CD4-positive, alpha-beta T cell treated with Interleukin-6 at 100 ng/mL for 8 hours (primary cell): ENCODE data around the gene AHDC1.
"Not testable (repeated sequence)": the region's sequence is repeated elsewhere in the genome, so short reads cannot be mapped to it uniquely, and the experiment has no call there.

Source experiments
- DNase-seq: peaks from one replicate; pipeline ENCODE4 v3.0.0-alpha.2; 2020; ENCODE audit warnings: mixed read lengths, low spot score

AHDC1 gene

DNA sequence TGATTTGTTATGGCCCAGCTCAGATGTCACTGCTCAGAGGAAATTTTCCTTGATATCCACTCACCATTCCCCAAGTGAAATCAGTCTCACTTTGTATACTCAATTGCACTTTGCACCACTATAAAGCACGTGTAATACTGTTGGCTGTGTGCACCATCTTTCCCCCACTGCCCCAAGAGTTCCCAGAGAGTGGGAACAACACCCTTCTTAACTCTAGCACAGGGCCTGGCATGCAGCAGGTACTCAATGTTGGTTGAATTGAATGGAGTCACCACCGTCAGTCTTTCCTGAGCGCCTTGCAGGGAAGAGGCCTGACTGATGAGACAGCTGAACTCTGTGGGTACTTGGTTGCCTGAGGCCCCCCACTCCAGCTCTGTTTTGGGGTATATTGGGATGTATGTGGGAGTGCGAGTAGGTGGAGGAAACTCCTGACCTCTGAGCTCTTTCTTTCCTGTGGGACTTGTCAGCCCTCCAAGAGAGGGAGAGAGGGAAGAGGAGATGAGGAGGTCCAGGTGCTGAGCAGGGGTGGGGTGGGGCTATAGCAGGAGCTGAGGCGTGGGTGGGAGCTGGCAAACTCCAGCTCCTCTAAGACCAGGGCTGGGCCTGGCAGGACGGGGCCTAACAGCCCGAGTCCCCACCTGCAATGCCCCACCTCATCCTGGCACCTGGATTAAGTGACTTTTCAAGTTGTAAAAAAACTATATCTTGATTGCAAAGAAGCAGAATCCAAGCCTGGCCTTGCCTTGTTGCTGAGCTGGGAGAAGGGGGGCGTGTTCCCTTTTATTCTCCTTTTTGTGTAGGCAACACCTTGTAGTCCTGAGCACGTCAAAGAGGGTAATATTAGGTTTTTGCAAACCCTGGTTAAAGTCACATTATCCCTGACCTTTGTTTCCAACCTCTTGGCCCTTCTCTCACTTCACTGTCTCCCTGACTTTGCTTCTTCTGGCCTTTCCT, 94.5 kb downstream of the AHDC1 start:
- DNase-seq: no peak

DNA sequence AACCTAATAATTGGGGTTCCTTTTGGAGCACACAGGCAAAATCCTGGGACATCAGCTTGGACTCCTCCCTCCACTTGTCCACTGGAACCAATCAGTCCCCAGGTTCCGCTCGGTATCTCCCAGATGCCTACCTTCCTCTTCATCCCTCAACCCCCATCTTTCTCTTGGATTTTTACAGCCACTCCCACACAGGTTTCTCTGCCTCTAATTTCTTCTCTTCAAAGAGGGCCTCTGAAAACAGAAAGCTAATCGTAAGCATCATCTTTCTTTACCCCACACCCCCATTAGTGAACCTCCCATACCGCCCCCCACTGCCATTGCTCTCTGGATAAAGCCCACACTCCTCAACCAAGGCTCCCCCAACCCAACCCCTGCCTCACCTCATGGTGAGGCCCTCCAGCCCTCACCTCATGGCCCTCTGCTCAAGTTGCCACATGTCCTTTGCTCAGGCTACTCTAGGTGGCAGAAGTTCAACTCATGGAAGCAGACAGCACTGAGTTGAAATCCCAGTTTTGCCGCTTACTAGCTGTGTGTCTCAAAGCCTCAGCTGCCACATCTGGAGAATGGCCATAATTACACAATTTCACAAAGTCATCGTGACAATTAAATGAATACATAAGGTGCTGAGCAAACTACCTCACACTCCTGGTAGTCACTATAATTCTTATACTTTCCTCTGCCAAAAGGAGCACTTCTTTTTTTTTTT, 95.8 kb downstream of the AHDC1 start:
- no peak for DNase-seq

DNA sequence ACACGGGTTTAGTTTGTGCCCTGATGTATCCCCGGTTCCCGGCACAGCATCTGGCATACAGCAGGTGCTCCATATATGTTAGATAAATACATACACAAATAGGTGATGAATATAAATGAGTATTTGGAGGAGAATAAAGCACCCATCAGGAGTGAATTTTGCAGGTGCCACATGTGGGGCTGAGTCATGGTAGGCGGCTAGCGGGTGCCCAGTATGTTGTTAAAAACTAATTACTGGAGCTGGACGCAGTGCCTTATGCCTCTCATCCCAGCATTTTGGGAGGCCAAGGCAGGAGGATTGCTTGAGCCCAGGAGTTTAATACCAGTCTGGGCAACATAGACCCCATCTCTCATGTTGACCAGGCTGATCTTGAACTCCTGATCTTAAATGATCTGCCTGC, 97.2 kb downstream of the AHDC1 start:
- no peak for DNase-seq

DNA sequence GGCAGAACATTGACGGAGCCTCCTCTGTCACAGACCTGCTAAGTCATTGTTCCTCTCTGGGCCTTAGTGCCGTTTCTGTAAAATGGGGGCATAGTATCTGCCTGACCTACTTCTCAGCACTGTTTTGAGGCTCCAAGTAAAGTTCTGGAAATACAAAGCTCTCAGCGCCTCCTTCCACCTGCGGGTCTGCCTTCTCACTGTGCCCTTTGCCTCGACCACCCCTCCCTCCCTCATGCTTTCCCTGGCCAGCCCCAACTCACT, 98.6 kb downstream of the AHDC1 start:
- no peak for DNase-seq

DNA sequence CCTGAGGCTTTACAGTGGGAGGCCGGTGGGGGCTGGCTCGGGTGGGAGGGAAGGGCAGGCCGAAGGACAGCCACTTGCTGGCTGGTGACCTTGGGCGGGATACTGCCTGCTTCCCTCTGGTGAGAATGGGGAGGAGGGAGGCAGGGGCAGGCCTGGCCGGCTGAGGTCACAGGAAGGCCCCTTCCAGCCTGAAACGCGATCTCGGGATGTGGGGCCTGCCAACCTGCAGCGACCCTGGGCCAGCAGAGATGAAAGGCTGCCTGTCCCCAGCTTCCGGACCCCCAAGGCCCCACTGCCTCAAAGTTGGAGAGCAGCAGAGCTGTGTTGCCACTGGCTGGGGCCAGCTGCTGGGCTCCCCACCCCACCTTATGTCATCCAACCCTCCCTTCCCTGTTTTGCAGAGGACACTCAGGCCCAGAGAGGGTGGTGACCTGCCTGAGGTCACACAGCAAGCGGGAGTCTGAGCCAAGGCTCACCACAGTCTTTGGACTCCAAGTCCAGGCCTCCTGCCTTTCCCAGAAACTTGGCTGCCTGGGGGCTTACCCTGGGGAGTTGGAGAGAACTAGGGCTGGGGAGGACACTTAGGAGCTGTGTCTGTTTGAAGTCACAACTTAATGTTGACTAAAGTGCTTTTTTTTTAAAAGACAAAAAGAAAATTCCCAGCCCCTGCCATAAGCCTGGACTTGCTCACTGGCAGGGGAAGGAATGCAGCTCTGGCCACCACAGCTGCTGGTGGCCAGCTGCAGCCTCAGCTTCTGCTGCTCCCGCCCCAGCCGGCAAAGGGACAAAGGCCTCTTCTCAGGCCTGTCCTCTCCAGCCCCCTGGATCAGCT, 99.1 kb downstream of the AHDC1 start:
- no peak for DNase-seq

DNA sequence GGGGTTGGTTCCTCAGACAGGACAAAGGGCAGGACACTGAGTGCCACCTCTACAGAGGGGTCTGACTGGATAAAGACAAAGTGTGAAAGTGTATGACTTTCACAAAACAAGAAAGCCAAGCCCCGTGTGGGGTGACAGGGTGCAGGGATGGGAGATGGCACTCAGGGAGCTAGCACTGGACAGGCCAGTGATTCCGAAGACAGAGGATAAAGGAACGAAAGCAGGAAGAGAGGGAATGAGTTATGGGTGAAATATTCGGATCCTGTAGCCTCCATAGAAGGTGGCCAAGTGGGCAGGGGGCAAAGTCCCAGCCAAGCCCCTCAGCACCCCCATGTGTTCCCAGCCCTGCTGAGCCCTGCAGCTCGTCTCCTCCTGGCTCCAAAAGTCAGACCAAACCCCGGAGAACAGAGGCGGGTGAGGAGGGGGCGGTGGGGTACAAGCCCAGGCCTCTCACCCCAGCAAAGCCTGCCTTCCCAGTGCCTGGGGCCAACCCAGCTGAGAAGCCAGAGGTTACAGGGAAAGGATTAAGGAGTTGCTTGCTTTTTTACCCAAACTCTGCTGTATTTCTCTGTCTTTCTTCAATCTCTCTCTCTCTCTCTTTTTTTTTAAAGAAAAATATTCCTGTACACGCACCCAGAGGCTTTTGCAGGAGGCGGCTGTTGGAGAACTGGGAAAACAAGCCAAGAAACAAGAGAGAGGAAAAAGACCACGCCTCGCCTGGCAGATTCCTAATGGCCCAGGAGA, 99.9 kb downstream of the AHDC1 start:
- no peak for DNase-seq

DNA sequence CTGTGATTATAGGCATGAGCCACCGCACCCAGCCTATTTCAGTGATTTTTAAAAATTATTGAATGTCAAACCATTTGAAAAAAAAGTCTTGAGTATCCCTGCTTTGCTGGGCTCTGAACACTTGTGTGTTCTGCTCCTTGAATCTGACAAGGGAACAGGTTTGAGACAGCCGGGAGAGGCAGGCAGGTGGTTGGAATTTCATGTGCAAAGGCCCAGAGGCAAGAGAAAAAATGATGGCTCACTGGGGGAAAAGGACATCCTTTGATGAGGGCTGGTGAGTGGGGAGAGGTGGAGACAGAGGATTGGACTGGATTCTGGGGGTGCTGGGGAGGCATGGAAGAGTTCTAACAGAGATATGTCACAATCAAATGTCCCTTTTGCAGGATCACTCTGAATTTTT, 100.9 kb downstream of the AHDC1 start:
- DNase-seq: no peak

DNA sequence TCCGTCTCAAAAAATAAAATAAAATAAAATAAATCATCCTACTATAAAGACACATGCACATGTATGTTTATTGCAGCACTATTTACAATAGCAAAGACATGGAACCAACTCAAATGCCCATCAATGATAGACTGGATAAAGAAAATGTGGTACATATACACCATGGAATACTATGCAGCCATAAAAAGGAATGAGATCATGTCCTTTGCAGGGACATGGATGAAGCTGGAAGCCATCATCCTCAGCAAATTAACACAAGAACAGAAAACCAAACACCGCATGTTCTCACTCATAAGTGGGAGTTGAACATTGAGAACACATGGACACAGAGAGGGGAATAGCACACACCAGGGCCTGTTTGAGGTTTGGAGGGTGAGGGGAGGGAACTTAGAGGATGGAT, 102.8 kb downstream of the AHDC1 start:
- not testable (repeated sequence) for DNase-seq

DNA sequence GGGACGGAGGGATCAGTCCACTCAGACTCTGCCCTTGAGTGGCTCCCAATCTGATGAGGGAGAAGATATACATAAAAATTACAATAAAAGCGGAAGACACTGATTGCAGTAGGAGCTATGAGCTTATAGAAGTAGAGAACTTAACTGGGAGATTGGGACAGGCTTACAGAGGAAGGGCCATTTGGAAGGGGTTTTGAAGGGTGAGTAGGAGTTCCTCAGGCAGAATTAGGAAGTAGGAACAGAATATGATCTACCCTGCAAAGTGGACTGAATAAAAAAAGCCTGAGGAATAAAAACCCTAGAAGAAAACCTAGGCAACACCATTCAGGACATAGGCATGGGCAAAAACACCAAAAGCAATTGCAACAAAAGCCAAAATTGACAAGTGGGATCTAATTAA, 104.8 kb downstream of the AHDC1 start:
- DNase-seq: no peak

DNA sequence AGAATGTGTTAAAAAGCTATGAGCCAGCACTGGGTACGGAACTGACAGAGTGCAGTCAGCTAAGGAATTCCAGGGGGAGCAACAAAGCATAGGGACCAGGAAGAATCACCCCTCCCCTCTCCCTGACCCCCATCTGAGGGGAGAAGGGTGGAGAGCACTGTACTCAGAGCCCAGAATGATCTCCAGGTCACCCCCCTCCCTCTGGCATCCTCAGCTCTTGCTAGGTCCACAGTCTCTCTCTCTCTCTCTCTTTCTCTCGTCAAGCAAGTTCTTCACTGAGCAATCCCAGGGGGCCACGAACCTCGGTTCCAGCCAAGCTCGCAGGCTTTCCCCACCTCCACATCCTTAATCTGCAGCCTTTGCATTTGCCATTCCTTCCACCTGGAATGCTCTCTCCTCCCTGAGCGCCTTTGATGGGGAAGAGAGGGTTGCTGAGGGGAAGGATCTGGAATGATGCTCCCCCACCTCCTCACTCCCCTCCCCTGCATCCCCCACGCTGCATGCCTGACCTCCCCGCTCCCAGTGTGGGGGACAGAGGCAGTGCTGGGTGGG, 107.3 kb downstream of the AHDC1 start:
- DNase-seq: no peak

DNA sequence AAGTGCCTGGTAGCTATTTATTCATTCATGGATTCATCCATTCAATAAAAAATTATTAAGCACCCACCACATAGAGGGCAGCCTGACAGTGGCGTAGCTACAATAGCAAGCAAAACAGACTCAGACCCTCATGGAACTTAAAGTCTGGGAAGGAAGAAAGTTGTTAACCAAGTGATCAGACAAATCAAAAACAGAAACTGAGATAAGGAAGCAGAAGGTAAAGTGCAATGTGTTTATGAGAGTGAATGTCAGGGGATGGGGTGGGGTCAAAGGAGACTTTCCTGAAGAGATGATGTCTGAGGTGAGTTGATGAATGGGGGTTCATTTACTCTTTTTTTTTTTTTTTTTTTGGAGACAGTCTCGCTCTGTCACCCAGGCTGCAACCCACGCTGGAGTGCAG, 111.1 kb downstream of the AHDC1 start:
- DNase-seq: no peak

DNA sequence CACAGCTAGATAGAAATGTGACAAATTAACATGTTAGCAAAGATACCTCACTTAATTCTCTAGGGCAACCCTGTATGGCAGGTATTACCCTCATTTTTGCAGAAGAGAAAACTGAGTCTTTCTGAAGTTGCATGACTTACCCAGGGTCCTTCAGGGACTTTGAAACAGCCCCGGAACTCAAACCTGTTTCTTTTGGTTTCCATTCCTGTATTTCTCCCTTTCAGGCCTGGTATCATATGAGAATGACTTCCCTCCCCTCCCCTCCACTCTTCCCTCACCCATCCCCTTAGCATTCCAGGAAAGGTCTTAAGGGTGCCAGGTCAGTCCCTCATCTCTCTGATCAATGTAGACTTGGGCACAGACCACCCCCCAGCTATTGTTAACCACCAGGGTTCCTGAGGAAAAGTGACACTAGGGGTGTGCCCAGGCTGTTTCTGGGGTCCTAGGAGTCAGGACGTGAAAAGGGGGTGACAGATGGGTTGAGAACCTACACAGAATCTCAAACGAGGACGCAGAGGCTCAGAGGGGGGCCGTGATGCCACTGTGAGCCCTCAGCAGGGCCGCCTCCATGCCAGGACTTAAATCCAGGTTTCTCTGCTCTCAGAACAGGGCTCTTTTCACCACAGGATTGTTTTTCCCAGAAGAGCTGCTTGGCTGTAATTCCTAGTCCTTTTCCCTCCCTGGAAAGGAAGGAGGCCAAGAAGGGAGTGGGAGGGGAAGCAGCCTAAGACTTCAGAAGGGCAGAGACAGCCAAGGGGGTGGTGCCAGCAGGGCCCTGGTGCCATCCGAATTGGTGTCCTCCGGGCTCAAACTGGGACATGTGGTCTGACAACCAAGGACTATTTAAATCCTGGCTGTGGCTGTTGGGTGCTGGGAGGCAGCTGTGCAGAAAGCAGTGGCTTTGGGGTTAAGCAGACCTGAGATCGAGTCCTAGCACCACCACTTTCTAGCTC, 111.9 kb downstream of the AHDC1 start:
- no peak for DNase-seq

DNA sequence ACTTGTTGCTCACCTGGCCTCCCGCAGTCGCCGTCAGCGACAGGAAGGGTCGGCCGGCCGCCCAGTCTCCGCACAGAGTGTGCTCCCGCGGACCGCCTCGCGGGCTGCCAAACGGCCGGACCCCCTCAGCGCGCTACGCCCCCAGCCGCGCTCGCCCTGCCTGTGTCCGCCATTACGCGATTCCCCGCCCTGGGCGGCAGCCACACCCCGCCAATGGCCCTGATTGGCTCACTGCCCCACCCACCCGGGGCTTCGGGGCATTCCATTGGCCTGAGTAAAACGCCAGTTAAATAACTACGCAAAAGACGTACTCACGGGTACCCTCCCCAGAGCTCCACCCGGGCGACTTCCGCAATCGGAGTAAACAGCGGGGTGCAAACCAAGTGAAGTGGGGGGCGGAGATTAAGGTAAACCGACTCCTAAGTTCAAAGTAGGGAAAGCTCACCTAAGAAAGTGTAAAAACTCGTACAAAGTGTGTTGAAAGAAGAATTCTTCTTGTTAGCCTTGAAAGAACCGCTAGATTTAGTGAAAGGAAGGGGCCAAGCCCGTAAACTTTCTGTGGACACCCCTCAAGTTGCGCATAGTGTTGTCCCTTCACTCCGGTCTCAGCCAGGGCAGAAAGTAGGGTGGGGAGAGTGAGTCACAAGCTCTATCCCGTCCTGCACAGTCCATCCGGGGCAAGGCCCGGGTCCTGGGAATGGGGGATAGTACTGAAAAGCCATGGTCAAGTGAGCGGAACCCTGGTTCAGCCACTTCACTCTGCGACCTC, 113.8 kb downstream of the AHDC1 start, which contains the start of gene WASF2:
Gene WASF2 (minus strand): TSS at position 195 of the 769 bp plus-strand sequence. CDS start 61,277 bp downstream, outside the sequence.
- peak; percentile 96 for DNase-seq

DNA sequence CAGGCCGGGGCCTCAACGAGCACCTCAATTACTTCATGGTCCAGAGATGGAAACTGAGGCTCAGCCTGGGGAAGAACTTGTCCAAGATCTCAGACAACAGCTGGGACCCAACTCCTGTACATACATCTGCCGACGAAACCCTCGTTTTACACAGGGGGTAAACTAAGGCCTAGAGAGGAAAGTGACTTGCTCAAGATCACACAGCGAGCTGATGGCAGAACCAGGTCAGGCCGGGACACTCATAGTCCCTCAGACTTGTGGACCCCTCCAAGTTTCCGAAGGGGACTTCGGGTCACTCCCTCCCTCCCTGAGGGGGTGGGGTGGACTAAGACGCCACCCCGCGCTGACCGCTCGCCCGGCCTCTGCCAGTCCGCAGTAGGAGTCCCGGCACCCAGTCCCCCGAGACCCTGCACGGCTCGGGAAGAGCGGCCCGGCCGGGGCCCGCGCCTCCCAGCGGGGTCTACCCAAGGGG, 114.4 kb downstream of the AHDC1 start:
- peak; percentile 9 for DNase-seq

DNA sequence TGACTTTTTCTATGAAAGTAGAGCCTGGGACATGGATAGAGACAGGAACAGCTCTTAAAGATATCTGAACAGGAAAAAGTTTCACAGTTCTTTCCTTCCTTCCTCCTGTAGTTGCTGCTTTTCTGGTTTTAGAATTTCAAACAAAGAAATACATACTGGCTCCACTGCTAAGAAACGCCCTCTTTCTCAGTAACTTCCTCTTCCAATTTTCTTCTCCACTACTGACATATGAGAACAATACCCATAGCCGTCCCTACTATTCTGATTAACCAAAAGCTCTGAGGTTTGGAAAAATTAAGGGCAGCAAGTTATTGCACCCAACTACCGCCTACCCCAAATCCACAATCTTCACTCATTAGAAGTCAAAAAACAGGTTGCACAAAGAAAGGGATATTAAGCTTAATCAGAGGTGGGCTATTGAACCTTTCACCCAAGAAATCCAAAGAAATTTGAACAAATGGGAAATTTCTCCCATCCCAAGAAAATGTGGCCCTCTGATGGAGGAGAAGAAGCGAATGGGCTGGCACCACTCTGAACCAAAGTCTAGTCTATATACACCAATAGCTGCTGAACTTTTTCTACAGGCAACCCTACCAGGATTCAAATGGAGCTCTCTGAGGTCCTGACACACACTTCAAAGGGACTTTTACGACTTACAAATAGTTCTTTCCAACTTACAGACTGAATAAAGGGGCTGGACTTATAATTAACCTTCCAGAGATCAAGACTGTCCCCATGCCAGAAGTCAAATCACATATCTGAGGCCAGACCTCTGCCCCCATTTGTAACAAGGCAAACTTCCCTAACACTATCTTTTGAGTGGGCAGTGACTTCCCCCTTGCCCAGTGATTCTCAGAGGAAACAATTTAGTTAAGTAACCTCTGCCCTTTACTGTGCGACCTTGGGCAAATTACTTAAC, 115.7 kb downstream of the AHDC1 start:
- DNase-seq: no peak

DNA sequence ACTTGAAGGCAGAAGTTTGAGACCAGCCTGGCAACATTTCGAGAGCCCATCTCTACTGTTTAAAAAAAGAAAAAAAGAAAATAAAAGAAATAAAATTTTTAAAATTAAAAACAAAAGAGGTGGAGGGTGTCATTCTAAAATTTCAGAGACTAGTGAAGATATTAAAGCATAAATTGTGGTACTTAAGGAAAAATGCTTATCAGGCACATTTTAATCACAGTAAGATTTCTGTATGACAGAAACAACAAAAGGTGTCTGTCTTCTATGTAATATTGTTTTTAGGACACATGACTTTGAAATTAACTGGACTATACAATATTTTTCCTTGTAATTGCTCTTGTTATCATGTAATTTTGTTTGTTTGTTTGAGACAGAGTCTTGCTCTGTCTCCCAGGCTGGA, 118.6 kb downstream of the AHDC1 start:
- no peak for DNase-seq
